NCI-H1048 (cell line): Measurements from ENCODE around the gene GMDS.
A peak's percentile ranks its signal among the peaks of the same experiment; 100 is the strongest.
"Not testable (repeated sequence)": the region's sequence is repeated elsewhere in the genome, so short reads cannot be mapped to it uniquely, and the experiment has no call there.

Experiments
- DNase-seq: peaks from one replicate; lab custom pipeline; 2025; lab: John Stamatoyannopoulos, UW

The GMDS gene

DNA sequence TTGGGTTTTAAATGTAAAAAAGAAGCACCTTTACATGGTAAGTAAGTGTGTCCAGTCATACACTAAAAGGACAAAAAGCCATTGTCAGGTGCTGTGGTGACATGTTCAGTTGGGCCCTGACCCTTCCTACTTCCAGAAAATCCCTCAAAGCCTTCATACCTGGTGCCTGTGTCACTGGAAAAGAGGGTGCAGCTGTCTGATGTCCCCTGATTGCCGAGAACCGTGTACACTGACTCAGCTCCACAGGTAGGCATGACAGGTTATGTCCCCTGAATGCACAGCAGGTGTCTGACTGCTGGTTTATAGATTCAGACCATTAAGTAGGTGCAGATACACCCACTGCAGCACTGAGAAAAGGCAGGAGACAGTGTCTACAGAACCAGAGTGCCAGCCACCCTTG, 536.6 kb downstream of the GMDS start:
- no peak for DNase-seq

DNA sequence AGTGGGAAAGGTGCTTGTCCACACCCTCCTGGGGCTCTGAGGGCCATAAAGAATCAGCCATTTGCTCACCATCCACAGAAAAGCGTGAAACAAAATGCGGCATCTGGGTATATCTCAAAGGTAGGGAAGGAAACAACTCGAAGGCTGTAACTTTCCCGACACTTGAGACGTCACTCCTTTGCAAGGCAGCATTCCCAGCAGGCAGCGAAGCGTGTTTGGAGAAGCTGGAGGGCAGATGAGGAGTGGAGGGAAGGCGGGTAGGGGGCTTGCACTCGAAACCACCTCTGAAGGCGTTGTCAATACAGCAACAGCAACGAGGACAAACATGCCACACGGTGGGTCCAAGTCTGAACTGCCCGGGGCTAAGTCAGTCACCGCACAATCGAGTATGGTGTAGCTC, 537.3 kb downstream of the GMDS start:
- DNase-seq: no peak

- DNase-seq: no peak
Measured at GRCh38 chr6:1705630-1706029, 539.8 kb downstream of the GMDS start.

DNA sequence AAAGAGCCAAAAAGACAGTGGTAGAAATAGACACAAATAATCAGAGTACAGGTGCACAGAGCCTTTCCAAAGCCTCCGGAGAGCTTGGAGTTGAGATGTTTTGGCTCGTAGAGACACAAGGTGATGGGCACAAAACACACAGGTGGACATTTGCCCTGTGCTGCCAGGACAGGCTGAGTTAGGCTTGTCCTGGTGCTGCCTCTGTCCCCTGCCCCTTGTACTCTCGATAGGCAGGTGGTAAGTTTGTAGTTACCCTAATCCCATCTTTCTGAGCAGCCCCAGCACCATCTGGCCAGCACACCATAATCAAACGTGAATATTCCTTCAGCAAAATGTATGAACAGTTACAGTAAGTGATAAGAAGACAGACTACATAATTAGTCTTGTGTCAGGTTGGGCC, 540.2 kb downstream of the GMDS start:
- no peak for DNase-seq

- DNase-seq: no peak
Measured at GRCh38 chr6:1704711-1705110, 540.7 kb downstream of the GMDS start.

- DNase-seq: no peak
Measured at GRCh38 chr6:1703923-1704322, 541.5 kb downstream of the GMDS start.

DNA sequence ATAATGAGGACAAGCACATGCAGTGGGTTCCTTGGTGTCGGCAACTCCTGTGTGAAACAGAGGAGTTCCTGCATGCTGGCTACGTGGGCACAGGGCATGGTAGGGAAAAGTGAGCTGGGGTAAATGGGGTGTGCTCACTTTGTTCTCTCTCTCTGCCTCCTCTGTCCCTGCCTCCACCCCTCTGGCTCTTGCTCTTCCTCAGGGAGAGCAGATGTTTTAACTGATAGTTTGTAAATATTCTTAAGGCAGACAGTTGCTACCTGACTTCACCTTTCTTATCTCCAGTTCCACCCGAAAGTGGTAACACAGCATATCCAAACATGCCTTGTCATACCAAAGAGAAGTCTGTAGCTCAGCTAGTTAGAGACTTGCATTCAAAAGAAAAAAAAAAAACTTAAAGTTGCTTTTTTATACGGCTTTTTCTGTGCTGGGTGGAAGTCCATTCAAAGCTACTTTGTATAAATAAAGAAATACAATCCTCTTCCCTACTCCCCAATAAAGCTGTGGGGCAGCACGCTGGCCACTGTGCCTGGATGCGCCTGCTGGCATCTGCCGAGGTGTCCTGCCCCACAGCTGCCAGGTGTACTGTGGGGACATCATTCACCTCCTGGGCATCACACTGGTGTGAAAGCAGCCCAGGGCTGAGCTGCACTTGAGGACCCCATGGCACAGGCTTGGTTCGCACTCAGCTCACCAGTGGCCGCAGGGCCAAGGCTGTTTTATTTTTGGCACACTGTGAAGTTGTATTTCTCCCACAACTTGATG, 542.1 kb downstream of the GMDS start:
- DNase-seq: no peak

GRCh38 chr6:1702580-1703051, 542.8 kb downstream of the GMDS start:
- no peak for DNase-seq

GRCh38 chr6:1701668-1702353, 543.6 kb downstream of the GMDS start:
- no peak for DNase-seq

DNA sequence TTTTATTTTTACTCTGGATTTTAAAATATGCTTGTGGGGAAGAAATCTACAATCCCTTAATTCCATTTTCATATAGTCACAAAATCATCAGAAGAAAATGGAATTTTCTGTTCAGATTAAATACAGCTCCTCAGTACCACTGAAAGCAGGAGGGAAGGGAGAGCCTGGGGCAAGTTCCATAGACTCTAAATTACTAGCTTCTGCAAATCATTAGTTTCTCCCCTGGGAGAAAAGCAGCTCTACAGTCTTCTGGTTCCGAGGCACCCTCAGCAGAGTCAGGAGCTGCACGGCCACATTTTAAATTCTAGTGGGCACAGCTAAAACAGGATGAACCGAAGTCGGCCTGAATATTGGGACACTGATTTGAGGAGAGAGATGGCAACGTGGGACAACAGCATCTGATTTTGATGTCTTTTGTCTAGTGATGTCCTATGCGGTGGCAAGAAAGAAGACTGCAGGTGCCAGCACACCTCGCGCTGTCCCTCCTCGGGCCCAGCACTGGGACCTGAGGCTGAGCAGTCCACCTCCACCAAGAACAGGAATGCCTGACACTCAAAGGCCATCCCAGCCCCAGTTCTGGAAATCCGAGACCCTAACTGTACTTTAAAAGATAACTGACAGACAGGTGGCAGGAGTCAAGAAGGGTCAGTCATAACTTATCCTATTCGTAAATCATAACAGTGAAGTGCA, 545.0 kb downstream of the GMDS start:
- DNase-seq: no peak

DNA sequence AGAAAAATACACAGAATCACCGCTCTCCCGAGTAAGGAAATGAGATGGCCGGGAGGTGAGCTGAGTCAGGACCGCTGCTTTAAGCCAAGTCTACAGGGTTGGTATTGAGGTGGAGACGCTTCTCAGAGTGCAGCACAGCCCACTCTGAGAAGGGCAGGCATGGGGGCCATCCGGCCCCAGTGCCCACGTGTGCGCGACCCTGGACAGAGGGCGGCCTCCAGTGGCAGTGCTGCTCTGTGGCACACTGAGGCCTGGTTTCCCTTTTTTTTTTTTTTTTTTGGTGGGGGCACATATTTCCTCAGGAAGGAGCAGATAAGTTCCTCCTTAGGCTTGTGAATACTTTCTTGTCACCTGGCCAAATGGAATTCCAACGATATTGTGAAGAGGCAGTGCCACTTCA, 546.9 kb downstream of the GMDS start:
- DNase-seq: no peak

DNA sequence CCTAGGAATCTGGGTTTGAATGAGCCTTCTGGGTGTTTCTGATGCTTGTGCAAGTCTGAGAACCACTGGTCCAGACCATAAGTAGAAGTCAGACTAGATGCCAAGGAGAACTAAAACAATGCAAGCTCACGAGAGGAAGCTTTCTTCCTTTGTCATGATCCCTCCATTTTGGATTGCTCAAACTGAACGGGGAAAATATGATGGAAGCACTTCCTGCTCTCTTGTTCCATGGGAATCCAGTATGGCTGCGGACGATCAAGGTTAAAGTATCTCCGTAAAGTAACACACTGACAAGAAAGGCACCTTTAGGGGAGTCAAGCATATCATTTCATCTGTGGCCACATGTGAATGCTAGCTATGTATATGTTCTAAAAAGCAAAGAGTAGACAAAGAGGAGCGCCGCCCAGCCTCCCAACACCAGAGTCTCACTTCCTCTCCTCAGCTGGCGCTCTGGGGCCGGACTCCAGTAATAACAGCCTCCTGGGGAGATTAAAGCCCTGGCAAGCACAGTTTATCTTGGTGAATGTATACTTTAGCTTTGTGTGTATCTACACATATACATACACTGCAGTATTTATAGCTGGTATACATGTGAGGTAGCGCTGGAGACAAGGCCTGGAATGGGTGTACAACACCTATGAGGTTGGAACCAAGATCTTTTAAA, 547.6 kb downstream of the GMDS start:
- no peak for DNase-seq

DNA sequence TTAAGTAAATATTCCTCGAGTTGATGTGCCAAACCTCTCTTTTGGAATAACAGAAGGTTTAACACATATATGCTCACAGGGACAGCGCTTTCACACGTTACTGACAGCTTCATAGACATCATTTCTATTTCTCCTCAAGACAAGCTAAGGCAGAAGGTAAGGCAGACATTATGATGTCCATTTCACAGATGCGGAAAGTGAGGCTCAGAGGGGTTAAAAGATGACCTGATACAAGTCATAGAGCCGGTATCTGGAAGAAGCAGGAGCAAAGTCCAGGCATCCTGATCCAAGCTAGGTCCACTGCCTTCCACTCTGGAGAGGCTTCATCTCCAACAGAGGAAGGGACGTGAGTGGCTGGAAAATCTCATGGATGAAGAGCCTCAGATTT, 548.9 kb downstream of the GMDS start:
- DNase-seq: no peak

GRCh38 chr6:1695546-1696462, 549.6 kb downstream of the GMDS start:
- no peak for DNase-seq

DNA sequence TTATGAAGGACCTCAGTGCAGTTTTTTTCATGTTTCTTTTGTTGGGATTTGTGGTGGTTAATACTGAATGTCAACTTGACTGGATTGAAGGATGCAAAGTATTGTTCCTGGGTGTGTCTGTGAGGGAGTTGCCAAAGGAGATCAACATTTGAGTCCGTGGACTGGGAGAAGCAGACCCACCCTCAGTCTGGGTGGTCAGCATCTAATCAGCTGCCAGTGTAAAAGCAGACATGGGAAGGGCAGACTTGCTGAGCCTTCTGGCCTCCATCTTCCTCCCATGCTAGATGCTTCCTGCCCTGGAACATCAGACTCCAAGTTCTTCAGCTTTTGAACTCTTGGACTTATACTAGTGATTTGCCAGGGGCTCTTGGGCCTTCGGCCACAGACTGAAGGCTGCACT, 553.6 kb downstream of the GMDS start:
- not testable (repeated sequence) for DNase-seq

DNA sequence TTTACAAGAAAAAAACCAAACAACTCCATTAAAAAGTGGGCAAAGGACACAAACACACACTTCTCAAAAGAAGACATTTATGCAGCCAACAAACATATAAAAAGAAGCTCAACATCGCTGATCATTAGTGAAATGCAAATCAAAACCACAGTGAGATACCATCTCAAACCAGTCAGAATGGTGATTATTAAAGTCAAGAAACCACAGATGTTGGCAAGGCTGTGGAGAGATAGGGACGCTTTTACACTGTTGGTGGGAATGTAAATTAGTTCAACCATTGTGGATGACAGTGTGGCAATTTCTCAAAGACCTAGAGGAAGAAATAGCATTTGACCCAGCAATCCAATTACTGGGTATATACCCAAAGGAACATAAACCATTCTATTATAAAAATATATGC, 554.7 kb downstream of the GMDS start:
- DNase-seq: not testable (repeated sequence)

DNA sequence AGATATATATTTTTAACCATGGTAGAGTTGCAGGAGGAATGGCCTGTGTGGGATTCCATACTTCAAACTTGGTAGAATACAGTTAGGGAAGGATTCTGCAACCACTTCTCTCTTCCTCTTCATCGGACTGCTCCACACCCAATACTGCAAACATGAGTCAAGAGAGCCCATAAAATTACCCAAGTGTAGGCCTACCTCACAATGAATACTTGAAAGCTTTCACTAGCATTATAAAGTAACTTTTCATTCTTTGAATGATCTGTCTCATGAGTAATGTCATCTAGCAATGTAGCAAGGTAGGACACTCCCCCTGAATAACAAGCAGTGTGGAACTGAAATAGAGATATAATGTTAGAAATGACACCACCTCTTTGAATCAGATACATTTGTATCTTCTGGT, 556.3 kb downstream of the GMDS start:
- no peak for DNase-seq

DNA sequence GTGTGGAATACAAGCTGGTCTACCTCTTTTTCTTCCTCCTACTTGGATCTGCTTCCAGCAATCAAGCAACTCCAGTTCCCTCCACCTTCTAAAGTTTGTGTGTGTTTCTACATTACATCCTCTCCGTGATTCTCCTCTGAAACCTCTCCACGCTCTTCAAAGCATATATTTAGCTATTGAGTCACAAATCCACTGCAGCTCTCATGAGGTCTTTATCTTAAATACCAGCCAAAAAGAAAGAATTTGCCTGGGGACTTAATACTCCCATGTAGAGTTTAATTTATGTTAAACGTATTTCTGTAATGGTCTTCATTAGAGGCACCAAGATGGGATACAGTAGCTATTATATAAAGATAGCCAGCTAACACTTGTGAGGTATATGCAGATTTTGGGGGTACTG, 557.0 kb downstream of the GMDS start:
- DNase-seq: no peak

DNA sequence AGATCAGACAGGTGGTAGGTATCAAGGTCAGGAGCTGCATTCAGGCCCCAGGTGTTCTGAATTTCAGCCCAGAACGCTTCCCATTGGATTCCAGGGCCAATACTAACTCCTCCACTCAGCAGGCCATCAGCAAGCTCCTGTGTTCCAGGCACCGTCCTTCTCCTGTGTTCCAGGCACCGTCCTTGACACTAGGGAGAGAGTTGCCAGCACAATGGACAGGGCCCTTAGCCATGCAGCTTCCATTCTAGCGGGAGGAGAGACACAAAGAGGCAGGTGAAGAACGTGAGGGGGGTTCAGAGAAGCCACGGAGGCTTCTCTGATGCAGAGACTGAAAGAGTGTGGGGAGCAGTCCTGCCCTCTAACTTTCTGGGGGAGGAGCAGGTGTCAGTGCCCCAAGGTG, 558.0 kb downstream of the GMDS start:
- DNase-seq: no peak

- DNase-seq: peak; percentile 87
Measured at GRCh38 chr6:1686117-1687098, 559.0 kb downstream of the GMDS start.
